Neural cell (in vitro differentiated cells): ENCODE measurements around the gene NPFFR1. TPM values are rescaled to one million over a fixed set of nuclear protein-coding genes. Genes with fewer than 3 reads are reported as not detected.

Source experiments
- H2AFZ ChIP-seq: fragments of 200-600, 300-800 bp; sonication (generic), shearing (Covaris generic); 2 replicates; pipeline ENCODE4 v1.6.0; 2014; ENCODE audit warnings: low read depth, mild to moderate bottlenecking, antibody characterized with exemption, low read length, moderate library complexity
- H3F3A ChIP-seq: fragments of 200-600 bp; shearing (Covaris generic); 2 replicates; pipeline ENCODE4 v1.6.1; 2016; ENCODE audit warnings: mild to moderate bottlenecking, moderate library complexity, mixed read lengths, antibody characterized with exemption, low read length; ENCODE audit not compliant: insufficient read depth, poor library complexity, severe bottlenecking
- H3K27ac ChIP-seq: fragments of 200-600, 300-800 bp; sonication (generic), shearing (Covaris generic); 2 replicates; pipeline ENCODE4 v1.5.1; 2014; ENCODE audit warnings: mild to moderate bottlenecking, low read length, moderate library complexity
- H3K27me3 ChIP-seq: fragments of 300-800, 200-600 bp; sonication (generic), shearing (Covaris generic); 2 replicates; pipeline ENCODE4 v1.6.0; 2014; ENCODE audit warnings: mild to moderate bottlenecking, low read depth, low read length, moderate library complexity; ENCODE audit not compliant: insufficient read depth
- H3K36me3 ChIP-seq: fragments of 300-800, 200-600 bp; sonication (generic), shearing (Covaris generic); 2 replicates; pipeline ENCODE4 v1.5.1; 2014; ENCODE audit warnings: mild to moderate bottlenecking, antibody characterized with exemption, low read length, moderate library complexity; ENCODE audit not compliant: insufficient read depth
- H3K4me2 ChIP-seq: fragments of 300-800, 200-600 bp; sonication (generic), shearing (Covaris generic); 2 replicates; pipeline ENCODE4 v1.6.0; 2014; ENCODE audit warnings: mild to moderate bottlenecking, low read length
- H3K4me3 ChIP-seq: fragments of 300-800, 200-600 bp; sonication (generic), shearing (Covaris generic); 2 replicates; pipeline ENCODE4 v1.5.1; 2014; ENCODE audit warnings: mild to moderate bottlenecking, low read length, moderate library complexity
- H3K79me2 ChIP-seq: fragments of 200-600 bp; shearing (Covaris generic); replicated peaks from 2 replicates; pipeline ENCODE4 v1.6.0; 2014; ENCODE audit warnings: mild to moderate bottlenecking, low read length, moderate library complexity; ENCODE audit not compliant: insufficient read depth
- H3K9ac ChIP-seq: fragments of 300-800, 200-600 bp; sonication (generic), shearing (Covaris generic); 2 replicates; pipeline ENCODE4 v1.6.1; 2016; ENCODE audit warnings: mild to moderate bottlenecking, low read length, mixed read lengths
- H3K9me2 ChIP-seq: fragments of 200-600 bp; shearing (Covaris generic); 2 replicates; pipeline ENCODE4 v1.6.1; 2016; ENCODE audit warnings: mild to moderate bottlenecking, low read length, mixed read lengths; ENCODE audit not compliant: insufficient read depth
- H3K9me3 ChIP-seq: fragments of 200-600, 300-800 bp; sonication (generic), shearing (Covaris generic); 2 replicates; pipeline ENCODE4 v1.6.1; 2016; ENCODE audit warnings: mild to moderate bottlenecking, mixed run types, low read length, moderate library complexity, mixed read lengths
- H4K20me1 ChIP-seq: fragments of 200-600 bp; shearing (Covaris generic); 2 replicates; pipeline ENCODE4 v1.6.1; 2016; ENCODE audit warnings: mild to moderate bottlenecking, mixed run types; ENCODE audit not compliant: insufficient read depth
- EP300 ChIP-seq: fragments of 450-650 bp; conservative IDR thresholded peaks from 2 replicates; pipeline ENCODE4 v1.6.1; 2014; ENCODE audit warnings: antibody characterized with exemption, mild to moderate bottlenecking, moderate library complexity; ENCODE audit not compliant: poor library complexity, severe bottlenecking
- EZH2 ChIP-seq: fragments of 200-600, 300-800 bp; shearing (Covaris generic), sonication (generic); IDR thresholded peaks from 2 replicates; pipeline ENCODE4 v1.6.1; 2014; ENCODE audit warnings: antibody characterized with exemption, low read length, borderline replicate concordance, mild to moderate bottlenecking; ENCODE audit not compliant: insufficient read depth, poor library complexity, severe bottlenecking
- MXI1 ChIP-seq: fragments of 450-650 bp; conservative IDR thresholded peaks from 2 replicates; pipeline ENCODE4 v1.6.1; 2014; ENCODE audit warnings: antibody characterized with exemption, mild to moderate bottlenecking; ENCODE audit not compliant: poor library complexity, severe bottlenecking
- POLR2AphosphoS5 ChIP-seq: IDR thresholded peaks from 2 replicates; pipeline ENCODE4 v1.6.1; 2012
- RAD21 ChIP-seq: fragments of 450-650 bp; conservative IDR thresholded peaks from 2 replicates; pipeline ENCODE4 v1.6.1; 2014; ENCODE audit warnings: antibody characterized with exemption, mild to moderate bottlenecking, moderate library complexity
- SMC3 ChIP-seq: fragments of 450-650 bp; conservative IDR thresholded peaks from 2 replicates; pipeline ENCODE4 v1.6.1; 2014; ENCODE audit warnings: antibody characterized with exemption, mild to moderate bottlenecking, moderate library complexity; ENCODE audit not compliant: poor library complexity
- TAF1 ChIP-seq: IDR thresholded peaks from 2 replicates; pipeline ENCODE4 v1.6.1; 2012; ENCODE audit warnings: low read depth
- polyA plus RNA-seq: library from polyadenylated mRNA; depleted of rRNA; stranded (reverse); fragments of >200 nt; gene quantifications from 2 replicates; pipeline ENCODE4 v1.2.3, GENCODE V29; 2014
- TF ChIP-seq, protein P1 (sequence below): fragments of 450-650 bp; IDR thresholded peaks from 2 replicates; pipeline ENCODE4 v1.5.1; 2014; ENCODE audit warnings: antibody characterized with exemption, mild to moderate bottlenecking, moderate library complexity; ENCODE audit not compliant: poor library complexity, severe bottlenecking
- TF ChIP-seq, protein P2 (sequence below): IDR thresholded peaks from 2 replicates; pipeline ENCODE4 v1.6.1; 2012; ENCODE audit warnings: borderline replicate concordance

NPFFR1 gene
- polyA plus RNA-seq, 1 donor from 2014 or later: 0.07 TPM

DNA sequence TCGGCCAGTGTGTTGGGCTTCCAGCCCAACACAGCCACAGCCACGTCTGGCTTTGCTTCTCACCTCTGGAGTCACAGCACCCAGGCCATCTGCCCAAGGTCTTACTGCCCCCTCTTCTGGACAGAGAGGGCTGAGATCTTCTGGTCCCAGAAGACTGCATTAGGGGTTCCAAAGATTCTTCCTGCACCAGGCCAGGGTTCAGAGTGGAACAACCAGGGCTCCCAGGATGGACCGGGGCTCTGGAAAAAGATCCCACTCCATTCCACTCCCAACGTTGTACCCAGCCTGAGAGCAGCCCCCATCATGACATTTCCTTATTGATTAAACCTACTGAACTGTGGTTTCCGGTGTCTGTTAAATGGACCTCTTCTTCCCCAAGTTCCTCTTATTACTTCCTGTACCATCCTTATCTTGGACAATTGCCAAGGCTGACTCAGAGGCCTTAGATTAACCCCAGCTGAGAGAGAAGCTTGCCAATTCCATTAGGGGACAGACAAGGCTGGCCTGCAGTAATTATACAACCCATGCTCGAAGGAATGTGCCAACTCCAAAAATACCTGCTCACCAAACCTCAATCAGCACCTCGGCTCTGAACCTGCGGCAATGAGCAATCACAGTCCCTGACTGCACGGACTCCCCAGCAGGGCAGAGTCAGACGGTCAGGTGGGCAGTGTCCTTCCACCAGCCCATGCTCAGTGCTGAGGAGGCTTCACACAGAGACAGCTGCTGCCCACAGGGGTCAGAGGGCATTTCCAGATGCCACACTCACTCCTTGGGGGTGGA lies 47.9 kb upstream of the NPFFR1 start:
- Histone ChIP-seq H3K4me2 (no peak overlapping the region), H3K4me3 (no peak overlapping the region), H3K9ac (no peak overlapping the region), H3K27ac (no peak overlapping the region), H3K27me3 (no peaks in the 10 kb centered on the region), H3F3A (no peaks in the 10 kb centered on the region), H3K79me2 (no peaks in the 10 kb centered on the region), H2AFZ (no peak overlapping the region), H3K9me2 (no peaks in the 10 kb centered on the region), H3K9me3 (no peaks in the 10 kb centered on the region), H3K36me3 (no peaks in the 10 kb centered on the region), H4K20me1 (no peaks in the 10 kb centered on the region)
- TF ChIP-seq, protein P1, sequence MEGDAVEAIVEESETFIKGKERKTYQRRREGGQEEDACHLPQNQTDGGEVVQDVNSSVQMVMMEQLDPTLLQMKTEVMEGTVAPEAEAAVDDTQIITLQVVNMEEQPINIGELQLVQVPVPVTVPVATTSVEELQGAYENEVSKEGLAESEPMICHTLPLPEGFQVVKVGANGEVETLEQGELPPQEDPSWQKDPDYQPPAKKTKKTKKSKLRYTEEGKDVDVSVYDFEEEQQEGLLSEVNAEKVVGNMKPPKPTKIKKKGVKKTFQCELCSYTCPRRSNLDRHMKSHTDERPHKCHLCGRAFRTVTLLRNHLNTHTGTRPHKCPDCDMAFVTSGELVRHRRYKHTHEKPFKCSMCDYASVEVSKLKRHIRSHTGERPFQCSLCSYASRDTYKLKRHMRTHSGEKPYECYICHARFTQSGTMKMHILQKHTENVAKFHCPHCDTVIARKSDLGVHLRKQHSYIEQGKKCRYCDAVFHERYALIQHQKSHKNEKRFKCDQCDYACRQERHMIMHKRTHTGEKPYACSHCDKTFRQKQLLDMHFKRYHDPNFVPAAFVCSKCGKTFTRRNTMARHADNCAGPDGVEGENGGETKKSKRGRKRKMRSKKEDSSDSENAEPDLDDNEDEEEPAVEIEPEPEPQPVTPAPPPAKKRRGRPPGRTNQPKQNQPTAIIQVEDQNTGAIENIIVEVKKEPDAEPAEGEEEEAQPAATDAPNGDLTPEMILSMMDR: no peak
- TF ChIP-seq TAF1: no peak
- TF ChIP-seq, protein P2, sequence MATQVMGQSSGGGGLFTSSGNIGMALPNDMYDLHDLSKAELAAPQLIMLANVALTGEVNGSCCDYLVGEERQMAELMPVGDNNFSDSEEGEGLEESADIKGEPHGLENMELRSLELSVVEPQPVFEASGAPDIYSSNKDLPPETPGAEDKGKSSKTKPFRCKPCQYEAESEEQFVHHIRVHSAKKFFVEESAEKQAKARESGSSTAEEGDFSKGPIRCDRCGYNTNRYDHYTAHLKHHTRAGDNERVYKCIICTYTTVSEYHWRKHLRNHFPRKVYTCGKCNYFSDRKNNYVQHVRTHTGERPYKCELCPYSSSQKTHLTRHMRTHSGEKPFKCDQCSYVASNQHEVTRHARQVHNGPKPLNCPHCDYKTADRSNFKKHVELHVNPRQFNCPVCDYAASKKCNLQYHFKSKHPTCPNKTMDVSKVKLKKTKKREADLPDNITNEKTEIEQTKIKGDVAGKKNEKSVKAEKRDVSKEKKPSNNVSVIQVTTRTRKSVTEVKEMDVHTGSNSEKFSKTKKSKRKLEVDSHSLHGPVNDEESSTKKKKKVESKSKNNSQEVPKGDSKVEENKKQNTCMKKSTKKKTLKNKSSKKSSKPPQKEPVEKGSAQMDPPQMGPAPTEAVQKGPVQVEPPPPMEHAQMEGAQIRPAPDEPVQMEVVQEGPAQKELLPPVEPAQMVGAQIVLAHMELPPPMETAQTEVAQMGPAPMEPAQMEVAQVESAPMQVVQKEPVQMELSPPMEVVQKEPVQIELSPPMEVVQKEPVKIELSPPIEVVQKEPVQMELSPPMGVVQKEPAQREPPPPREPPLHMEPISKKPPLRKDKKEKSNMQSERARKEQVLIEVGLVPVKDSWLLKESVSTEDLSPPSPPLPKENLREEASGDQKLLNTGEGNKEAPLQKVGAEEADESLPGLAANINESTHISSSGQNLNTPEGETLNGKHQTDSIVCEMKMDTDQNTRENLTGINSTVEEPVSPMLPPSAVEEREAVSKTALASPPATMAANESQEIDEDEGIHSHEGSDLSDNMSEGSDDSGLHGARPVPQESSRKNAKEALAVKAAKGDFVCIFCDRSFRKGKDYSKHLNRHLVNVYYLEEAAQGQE: no peak
- TF ChIP-seq SMC3: no peak
- no peak for TF ChIP-seq POLR2AphosphoS5
- no peak for TF ChIP-seq RAD21
- TF ChIP-seq EZH2: no peak
- no peak for TF ChIP-seq EP300
- TF ChIP-seq MXI1: no peak

DNA sequence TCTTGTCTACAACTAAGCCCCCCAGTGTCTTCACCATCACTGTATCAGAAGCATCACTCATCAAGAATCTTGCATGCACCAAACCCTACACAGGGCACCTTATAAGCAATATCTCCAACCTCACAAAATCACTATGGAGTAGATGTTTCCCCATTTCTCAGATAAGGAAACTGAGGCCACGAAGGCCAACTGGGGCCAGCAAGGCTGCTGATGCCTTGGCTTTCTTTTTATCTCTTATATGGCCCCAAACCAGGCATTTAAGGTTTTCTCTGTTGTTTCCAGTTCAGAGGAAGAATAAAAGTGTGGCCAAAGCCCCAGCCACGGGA lies 47.3 kb upstream of the NPFFR1 start:
- H3F3A ChIP-seq: no peaks in the 10 kb centered on the region
- H3K4me2 ChIP-seq: no peak overlapping the region
- no peaks in the 10 kb centered on the region for H3K36me3 ChIP-seq
- no peak overlapping the region for H3K9ac ChIP-seq
- no peaks in the 10 kb centered on the region for H3K9me3 ChIP-seq
- H2AFZ ChIP-seq: no peak overlapping the region
- no peak overlapping the region for H3K4me3 ChIP-seq
- no peaks in the 10 kb centered on the region for H3K79me2 ChIP-seq
- H3K27ac ChIP-seq: no peak overlapping the region
- H3K27me3 ChIP-seq: no peaks in the 10 kb centered on the region
- H3K9me2 ChIP-seq: no peaks in the 10 kb centered on the region
- no peaks in the 10 kb centered on the region for H4K20me1 ChIP-seq
- TF ChIP-seq EZH2 (no peak), POLR2AphosphoS5 (no peak), EP300 (no peak), TAF1 (no peak)
- TF ChIP-seq, protein P2: no peak
